ENCODE measurements around the gene DPP6. TPM values are rescaled to one million over a fixed set of nuclear protein-coding genes. Genes with fewer than 3 reads are reported as not detected.

Gene DPP6
- total RNA-seq, 1 experiment from 2014 or later, result not detected

DNA sequence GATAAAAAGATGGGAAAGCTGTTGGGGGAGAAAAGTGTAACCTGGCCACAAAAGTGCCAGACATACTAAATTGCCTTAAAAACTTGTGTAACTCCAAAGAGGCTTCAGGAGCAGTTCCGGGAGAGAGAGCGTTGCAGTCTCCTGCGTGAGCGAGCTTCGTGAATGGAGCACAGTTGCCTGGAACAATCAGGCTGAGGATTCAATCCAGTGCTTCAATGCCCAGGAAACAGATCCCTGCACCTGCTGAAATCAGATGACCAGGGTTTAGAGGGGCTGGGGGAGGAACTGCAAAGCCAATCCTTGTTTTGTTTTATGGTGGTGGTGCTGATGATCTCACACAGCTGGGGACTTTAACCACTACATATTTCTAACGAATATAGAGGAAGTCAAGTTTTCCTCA, 398.3 kb downstream of the DPP6 start:
- peaks cover 85% of the 10 kb centered on the region for H3K9me3 Mint-ChIP-seq
- ChIA-PET POLR2A (no interaction called here), CTCF (no interaction called here)
- H3K4me1 Mint-ChIP-seq, result no peaks in the 10 kb centered on the region
- ATAC-seq (no peak), DNase-seq (ENCODE audit: low spot score) (no peak)
- H3K27me3 Mint-ChIP-seq (ENCODE audit: low read depth), result peaks cover 8% of the 10 kb centered on the region
- no peak for TF ChIP-seq NR1H2 (CRISPR knock-in tag; IDR thresholded peaks at IDR 0.05)
- TF ChIP-seq GRHL2 (CRISPR knock-in tag; IDR thresholded peaks at IDR 0.05; ENCODE audit: insufficient replicate concordance, severe bottlenecking), result no peak
- no peak for TF ChIP-seq NFYB (CRISPR knock-in tag; conservative IDR thresholded peaks at IDR 0.05; ENCODE audit: low read depth)
- TF ChIP-seq SMAD3 (CRISPR knock-in tag; IDR thresholded peaks at IDR 0.05; ENCODE audit: borderline replicate concordance), result no peak
- no peak for TF ChIP-seq EMX1 (CRISPR knock-in tag; IDR thresholded peaks at IDR 0.05)
- H3K36me3 Mint-ChIP-seq, result peaks cover 70% of the 10 kb centered on the region
- no peak overlapping the region for H3K4me3 Mint-ChIP-seq
- H3K27ac Mint-ChIP-seq, result no peak overlapping the region

DNA sequence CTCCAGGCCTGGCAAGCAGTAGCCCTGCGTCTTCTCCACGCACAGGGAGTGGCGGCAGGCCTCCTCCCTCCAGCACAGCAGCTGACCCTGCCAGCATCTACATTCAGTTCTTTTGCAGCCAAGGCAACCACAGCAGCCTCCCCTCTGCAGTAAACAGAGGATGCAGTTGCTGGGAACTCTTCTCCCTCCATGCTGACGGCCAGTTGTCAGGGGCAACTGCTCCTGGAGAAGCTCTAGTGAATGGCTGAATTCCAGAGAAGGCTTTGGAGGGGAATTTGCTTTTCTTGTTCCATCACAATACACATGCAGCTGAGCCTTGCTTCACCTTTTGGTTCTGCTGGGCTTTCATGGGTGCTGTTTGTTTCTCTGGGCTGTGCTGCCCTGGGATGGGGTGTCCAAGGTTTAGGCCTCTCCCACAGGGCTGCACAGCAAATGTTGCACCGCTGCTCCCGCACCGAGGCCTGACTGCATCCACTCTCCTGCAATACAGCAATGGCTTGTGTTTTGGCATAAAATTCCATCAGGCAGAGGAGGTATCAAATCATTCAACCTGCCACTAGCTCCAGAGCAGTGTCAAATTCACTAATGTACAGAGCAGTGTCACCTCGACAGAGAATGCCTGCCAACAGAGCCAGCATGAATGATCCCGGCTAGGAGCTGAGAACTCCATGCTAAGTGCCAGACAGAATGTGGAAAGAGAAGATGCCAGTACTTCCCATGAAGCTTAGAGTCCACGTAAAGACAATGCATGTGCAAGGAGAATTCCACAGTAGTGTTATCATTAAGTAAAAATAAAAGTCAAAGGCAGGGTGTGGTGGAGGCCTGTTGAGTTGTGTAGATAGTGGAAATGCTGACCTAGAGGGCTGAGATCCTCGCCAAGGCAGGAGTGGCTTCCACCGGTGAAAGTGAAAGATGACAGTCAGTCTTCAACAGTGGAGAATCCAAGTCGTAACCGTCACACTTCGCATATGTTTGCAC, 399.6 kb downstream of the DPP6 start:
- CTCF ChIA-PET, result no interaction called here

DNA sequence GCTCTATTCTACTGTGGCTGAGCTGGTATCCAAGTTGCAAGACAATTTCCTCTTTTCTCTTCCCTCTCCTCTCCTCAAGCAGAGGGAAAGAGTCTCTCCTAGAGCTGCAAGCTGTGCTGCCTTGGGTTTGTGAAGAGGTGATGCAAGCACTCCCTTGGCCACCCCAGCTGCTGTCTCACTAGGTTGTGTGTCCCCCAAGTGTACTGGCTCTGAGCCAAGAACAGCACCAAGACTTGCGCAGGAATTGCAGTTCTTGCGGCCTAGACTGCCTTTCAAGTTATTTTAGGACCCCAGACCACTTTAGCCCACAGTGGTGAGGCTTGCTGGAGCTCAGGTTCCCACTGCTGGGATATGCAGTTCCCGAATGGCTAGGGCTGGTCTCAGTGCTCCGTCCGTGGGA, 411.6 kb downstream of the DPP6 start:
- H3K4me1 Mint-ChIP-seq, result no peaks in the 10 kb centered on the region
- peaks cover 2% of the 10 kb centered on the region for H3K27me3 Mint-ChIP-seq (ENCODE audit: low read depth)
- POLR2A ChIA-PET, result no interaction called here
- no peak for DNase-seq (ENCODE audit: low spot score)
- H3K36me3 Mint-ChIP-seq, result peaks cover 79% of the 10 kb centered on the region
- H3K9me3 Mint-ChIP-seq, result peaks cover 72% of the 10 kb centered on the region
- CTCF ChIA-PET, result no interaction called here
- H3K27ac Mint-ChIP-seq, result no peak overlapping the region
- no peak for ATAC-seq
- H3K4me3 Mint-ChIP-seq, result no peak overlapping the region
- no peak for TF ChIP-seq HMGA2 (CRISPR knock-in tag; IDR thresholded peaks at IDR 0.05)
- TF ChIP-seq ATF1 (CRISPR knock-in tag; IDR thresholded peaks at IDR 0.05), result no peak
- no peak for TF ChIP-seq FOXK1 (CRISPR knock-in tag; IDR thresholded peaks at IDR 0.05)
- TF ChIP-seq, protein P1, sequence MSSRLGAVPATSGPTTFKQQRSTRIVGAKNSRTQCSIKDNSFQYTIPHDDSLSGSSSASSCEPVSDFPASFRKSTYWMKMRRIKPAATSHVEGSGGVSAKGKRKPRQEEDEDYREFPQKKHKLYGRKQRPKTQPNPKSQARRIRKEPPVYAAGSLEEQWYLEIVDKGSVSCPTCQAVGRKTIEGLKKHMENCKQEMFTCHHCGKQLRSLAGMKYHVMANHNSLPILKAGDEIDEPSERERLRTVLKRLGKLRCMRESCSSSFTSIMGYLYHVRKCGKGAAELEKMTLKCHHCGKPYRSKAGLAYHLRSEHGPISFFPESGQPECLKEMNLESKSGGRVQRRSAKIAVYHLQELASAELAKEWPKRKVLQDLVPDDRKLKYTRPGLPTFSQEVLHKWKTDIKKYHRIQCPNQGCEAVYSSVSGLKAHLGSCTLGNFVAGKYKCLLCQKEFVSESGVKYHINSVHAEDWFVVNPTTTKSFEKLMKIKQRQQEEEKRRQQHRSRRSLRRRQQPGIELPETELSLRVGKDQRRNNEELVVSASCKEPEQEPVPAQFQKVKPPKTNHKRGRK (CRISPR knock-in tag; IDR thresholded peaks at IDR 0.05; ENCODE audit: borderline replicate concordance), result no peak
- TF ChIP-seq, protein P2, sequence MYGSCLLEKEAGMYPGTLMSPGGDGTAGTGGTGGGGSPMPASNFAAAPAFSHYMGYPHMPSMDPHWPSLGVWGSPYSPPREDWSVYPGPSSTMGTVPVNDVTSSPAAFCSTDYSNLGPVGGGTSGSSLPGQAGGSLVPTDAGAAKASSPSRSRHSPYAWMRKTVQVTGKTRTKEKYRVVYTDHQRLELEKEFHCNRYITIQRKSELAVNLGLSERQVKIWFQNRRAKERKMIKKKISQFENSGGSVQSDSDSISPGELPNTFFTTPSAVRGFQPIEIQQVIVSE (CRISPR knock-in tag; IDR thresholded peaks at IDR 0.05; ENCODE audit: borderline replicate concordance), result no peak
- no peak for TF ChIP-seq GRHL2 (CRISPR knock-in tag; IDR thresholded peaks at IDR 0.05; ENCODE audit: insufficient replicate concordance, severe bottlenecking)
- TF ChIP-seq, protein P3, sequence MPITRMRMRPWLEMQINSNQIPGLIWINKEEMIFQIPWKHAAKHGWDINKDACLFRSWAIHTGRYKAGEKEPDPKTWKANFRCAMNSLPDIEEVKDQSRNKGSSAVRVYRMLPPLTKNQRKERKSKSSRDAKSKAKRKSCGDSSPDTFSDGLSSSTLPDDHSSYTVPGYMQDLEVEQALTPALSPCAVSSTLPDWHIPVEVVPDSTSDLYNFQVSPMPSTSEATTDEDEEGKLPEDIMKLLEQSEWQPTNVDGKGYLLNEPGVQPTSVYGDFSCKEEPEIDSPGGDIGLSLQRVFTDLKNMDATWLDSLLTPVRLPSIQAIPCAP (CRISPR knock-in tag; IDR thresholded peaks at IDR 0.05), result no peak
- TF ChIP-seq, protein P4, sequence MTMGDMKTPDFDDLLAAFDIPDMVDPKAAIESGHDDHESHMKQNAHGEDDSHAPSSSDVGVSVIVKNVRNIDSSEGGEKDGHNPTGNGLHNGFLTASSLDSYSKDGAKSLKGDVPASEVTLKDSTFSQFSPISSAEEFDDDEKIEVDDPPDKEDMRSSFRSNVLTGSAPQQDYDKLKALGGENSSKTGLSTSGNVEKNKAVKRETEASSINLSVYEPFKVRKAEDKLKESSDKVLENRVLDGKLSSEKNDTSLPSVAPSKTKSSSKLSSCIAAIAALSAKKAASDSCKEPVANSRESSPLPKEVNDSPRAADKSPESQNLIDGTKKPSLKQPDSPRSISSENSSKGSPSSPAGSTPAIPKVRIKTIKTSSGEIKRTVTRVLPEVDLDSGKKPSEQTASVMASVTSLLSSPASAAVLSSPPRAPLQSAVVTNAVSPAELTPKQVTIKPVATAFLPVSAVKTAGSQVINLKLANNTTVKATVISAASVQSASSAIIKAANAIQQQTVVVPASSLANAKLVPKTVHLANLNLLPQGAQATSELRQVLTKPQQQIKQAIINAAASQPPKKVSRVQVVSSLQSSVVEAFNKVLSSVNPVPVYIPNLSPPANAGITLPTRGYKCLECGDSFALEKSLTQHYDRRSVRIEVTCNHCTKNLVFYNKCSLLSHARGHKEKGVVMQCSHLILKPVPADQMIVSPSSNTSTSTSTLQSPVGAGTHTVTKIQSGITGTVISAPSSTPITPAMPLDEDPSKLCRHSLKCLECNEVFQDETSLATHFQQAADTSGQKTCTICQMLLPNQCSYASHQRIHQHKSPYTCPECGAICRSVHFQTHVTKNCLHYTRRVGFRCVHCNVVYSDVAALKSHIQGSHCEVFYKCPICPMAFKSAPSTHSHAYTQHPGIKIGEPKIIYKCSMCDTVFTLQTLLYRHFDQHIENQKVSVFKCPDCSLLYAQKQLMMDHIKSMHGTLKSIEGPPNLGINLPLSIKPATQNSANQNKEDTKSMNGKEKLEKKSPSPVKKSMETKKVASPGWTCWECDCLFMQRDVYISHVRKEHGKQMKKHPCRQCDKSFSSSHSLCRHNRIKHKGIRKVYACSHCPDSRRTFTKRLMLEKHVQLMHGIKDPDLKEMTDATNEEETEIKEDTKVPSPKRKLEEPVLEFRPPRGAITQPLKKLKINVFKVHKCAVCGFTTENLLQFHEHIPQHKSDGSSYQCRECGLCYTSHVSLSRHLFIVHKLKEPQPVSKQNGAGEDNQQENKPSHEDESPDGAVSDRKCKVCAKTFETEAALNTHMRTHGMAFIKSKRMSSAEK (CRISPR knock-in tag; IDR thresholded peaks at IDR 0.05; ENCODE audit: borderline replicate concordance), result no peak
- TF ChIP-seq, protein P5, sequence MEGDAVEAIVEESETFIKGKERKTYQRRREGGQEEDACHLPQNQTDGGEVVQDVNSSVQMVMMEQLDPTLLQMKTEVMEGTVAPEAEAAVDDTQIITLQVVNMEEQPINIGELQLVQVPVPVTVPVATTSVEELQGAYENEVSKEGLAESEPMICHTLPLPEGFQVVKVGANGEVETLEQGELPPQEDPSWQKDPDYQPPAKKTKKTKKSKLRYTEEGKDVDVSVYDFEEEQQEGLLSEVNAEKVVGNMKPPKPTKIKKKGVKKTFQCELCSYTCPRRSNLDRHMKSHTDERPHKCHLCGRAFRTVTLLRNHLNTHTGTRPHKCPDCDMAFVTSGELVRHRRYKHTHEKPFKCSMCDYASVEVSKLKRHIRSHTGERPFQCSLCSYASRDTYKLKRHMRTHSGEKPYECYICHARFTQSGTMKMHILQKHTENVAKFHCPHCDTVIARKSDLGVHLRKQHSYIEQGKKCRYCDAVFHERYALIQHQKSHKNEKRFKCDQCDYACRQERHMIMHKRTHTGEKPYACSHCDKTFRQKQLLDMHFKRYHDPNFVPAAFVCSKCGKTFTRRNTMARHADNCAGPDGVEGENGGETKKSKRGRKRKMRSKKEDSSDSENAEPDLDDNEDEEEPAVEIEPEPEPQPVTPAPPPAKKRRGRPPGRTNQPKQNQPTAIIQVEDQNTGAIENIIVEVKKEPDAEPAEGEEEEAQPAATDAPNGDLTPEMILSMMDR (IDR thresholded peaks at IDR 0.05), result no peak
- no peak for TF ChIP-seq ZBTB21 (CRISPR knock-in tag; IDR thresholded peaks at IDR 0.05; ENCODE audit: borderline replicate concordance)
- no peak for TF ChIP-seq ZNF396 (CRISPR knock-in tag; IDR thresholded peaks at IDR 0.05; ENCODE audit: borderline replicate concordance)

More for the DNA sequence above, 399.6 kb downstream of the DPP6 start:
- peaks cover 66% of the 10 kb centered on the region for H3K36me3 Mint-ChIP-seq
- DNase-seq (ENCODE audit: low spot score) (no peak), ATAC-seq (no peak)
- TF ChIP-seq ZNF396 (CRISPR knock-in tag; IDR thresholded peaks at IDR 0.05; ENCODE audit: borderline replicate concordance) (no peak), ZNF138 (CRISPR knock-in tag; conservative IDR thresholded peaks at IDR 0.05) (no peak), RORB (CRISPR knock-in tag; IDR thresholded peaks at IDR 0.05) (no peak), GRHL2 (CRISPR knock-in tag; IDR thresholded peaks at IDR 0.05; ENCODE audit: insufficient replicate concordance, severe bottlenecking) (no peak)
- TF ChIP-seq, protein P3 (CRISPR knock-in tag; IDR thresholded peaks at IDR 0.05), result no peak
- H3K9me3 Mint-ChIP-seq, result peaks cover 84% of the 10 kb centered on the region
- peaks cover 8% of the 10 kb centered on the region for H3K27me3 Mint-ChIP-seq (ENCODE audit: low read depth)
- H3K4me3 Mint-ChIP-seq, result no peak overlapping the region
- no peak overlapping the region for H3K27ac Mint-ChIP-seq
- H3K4me1 Mint-ChIP-seq, result no peaks in the 10 kb centered on the region
- POLR2A ChIA-PET, result no interaction called here
